Measurements from ENCODE around the gene ASF1A.
"Not testable (repeated sequence)": the region's sequence is repeated elsewhere in the genome, so short reads cannot be mapped to it uniquely, and the experiment has no call there.

Gene ASF1A

GRCh38 chr6:118893807-118894424 is at the start of gene ASF1A:
Gene ASF1A, plus strand, starts transcription at chr6:118894152. Its CDS starts 262 bp downstream, at chr6:118894414.
- DNase-seq (ENCODE audit: low read depth in 2 of 2): peak; percentile 87 to 90

GRCh38 chr6:118844915-118845314 is 49.0 kb upstream of the ASF1A start:
- DNase-seq (ENCODE audit: low read depth in 2 of 2): no peak

GRCh38 chr6:118853408-118853807 is 40.5 kb upstream of the ASF1A start:
- DNase-seq (ENCODE audit: low read depth in 2 of 2): no peak

GRCh38 chr6:118856301-118856700 is 37.7 kb upstream of the ASF1A start:
- no peak for DNase-seq (ENCODE audit: low read depth in 2 of 2)

GRCh38 chr6:118859517-118860064 is 34.4 kb upstream of the ASF1A start:
- no peak for DNase-seq (ENCODE audit: low read depth in 2 of 2)

GRCh38 chr6:118860363-118860762 is 33.6 kb upstream of the ASF1A start:
- DNase-seq (ENCODE audit: low read depth in 2 of 2): no peak

- no peak for DNase-seq (ENCODE audit: low read depth in 2 of 2)
These were observed 33.1 kb upstream of the ASF1A start for GRCh38 chr6:118860880-118861279.

GRCh38 chr6:118862443-118862842 is 31.5 kb upstream of the ASF1A start:
- no peak for DNase-seq (ENCODE audit: low read depth in 2 of 2)

GRCh38 chr6:118864341-118865099 is 29.4 kb upstream of the ASF1A start:
- DNase-seq (ENCODE audit: low read depth in 2 of 2): no peak

- no peak for DNase-seq (ENCODE audit: low read depth in 2 of 2)
These were observed 28.9 kb upstream of the ASF1A start for GRCh38 chr6:118865100-118865391.

- no peak for DNase-seq (ENCODE audit: low read depth in 2 of 2)
These were observed 26.8 kb upstream of the ASF1A start for GRCh38 chr6:118867181-118867580.

- DNase-seq (ENCODE audit: low read depth in 2 of 2): not testable (repeated sequence)
These were observed 25.1 kb upstream of the ASF1A start for GRCh38 chr6:118868901-118869300.

- DNase-seq (ENCODE audit: low read depth in 2 of 2): no peak
These were observed 24.6 kb upstream of the ASF1A start for GRCh38 chr6:118869350-118869749.

GRCh38 chr6:118869894-118870589 is 23.9 kb upstream of the ASF1A start:
- DNase-seq (ENCODE audit: low read depth in 2 of 2): no peak

- no peak for DNase-seq (ENCODE audit: low read depth in 2 of 2)
These were observed 22.6 kb upstream of the ASF1A start for GRCh38 chr6:118871331-118871730.

GRCh38 chr6:118872318-118872717 is 21.6 kb upstream of the ASF1A start:
- no peak for DNase-seq (ENCODE audit: low read depth in 2 of 2)

GRCh38 chr6:118872726-118873125 is 21.2 kb upstream of the ASF1A start:
- DNase-seq (ENCODE audit: low read depth in 2 of 2): no peak

- no peak for DNase-seq (ENCODE audit: low read depth in 2 of 2)
These were observed 20.7 kb upstream of the ASF1A start for GRCh38 chr6:118873239-118873638.

- no peak for DNase-seq (ENCODE audit: low read depth in 2 of 2)
These were observed 18.3 kb upstream of the ASF1A start for GRCh38 chr6:118875672-118876071.

GRCh38 chr6:118876198-118876597 is 17.8 kb upstream of the ASF1A start:
- no peak for DNase-seq (ENCODE audit: low read depth in 2 of 2)

- DNase-seq (ENCODE audit: low read depth in 2 of 2): no peak
These were observed 17.1 kb upstream of the ASF1A start for GRCh38 chr6:118876814-118877213.

GRCh38 chr6:118877806-118878205 is 16.1 kb upstream of the ASF1A start:
- DNase-seq (ENCODE audit: low read depth in 2 of 2): no peak

All from stimulated activated CD8-positive, alpha-beta memory T cell treated with anti-CD3 and anti-CD28 coated beads, Interleukin-15, amount 100 ng/mL, for 4 hours (primary cell).